Left ventricle myocardium inferior (tissue), 1 donor: Measurements from ENCODE around the gene TEDC2. TPM values are rescaled to one million over a fixed set of nuclear protein-coding genes. Genes with fewer than 3 reads are reported as not detected.
"Not testable (repeated sequence)": the region's sequence is repeated elsewhere in the genome, so short reads cannot be mapped to it uniquely, and the experiment has no call there.

Experiments used
- DNase-seq: peaks from one replicate; pipeline ENCODE4 v3.0.0-alpha.2; 2020
- H3K27ac ChIP-seq: fragments of 200-600 bp; replicated peaks from 2 replicates; pipeline ENCODE4 v1.8.0; 2021
- H3K27me3 ChIP-seq: fragments of 200-600 bp; 2 replicates; pipeline ENCODE4 v1.8.0; 2021; ENCODE audit warnings: low read depth
- H3K36me3 ChIP-seq: fragments of 200-600 bp; 2 replicates; pipeline ENCODE4 v1.8.0; 2021
- H3K4me1 ChIP-seq: fragments of 200-600 bp; 2 replicates; pipeline ENCODE4 v1.8.0; 2021
- H3K4me3 ChIP-seq: fragments of 200-600 bp; 2 replicates; pipeline ENCODE4 v1.8.0; 2021; ENCODE audit warnings: mild to moderate bottlenecking, moderate library complexity
- H3K9me3 ChIP-seq: fragments of 200-600 bp; replicated peaks from 2 replicates; pipeline ENCODE4 v1.8.0; 2021
- intact Hi-C: fragments of 100-400 bp; cut with micrococcal nuclease; formaldehyde crosslinking; loops from one replicate; pipeline ENCODE4 v1.11.0; 2022
- total RNA-seq: library from RNA; stranded (reverse); fragmentation: NEBNext Ultra II Directional; extraction: Animal tissue kit (Norgen Biotek cat#: 25700); gene quantifications from one replicate; pipeline ENCODE4 v1.2.1, GENCODE V29; 2021
- TF ChIP-seq, protein P1 (sequence below): fragments of 200-600 bp; IDR thresholded peaks from 2 replicates; pipeline ENCODE4 v1.8.0; 2021; ENCODE audit warnings: antibody characterized with exemption, mild to moderate bottlenecking, borderline replicate concordance
- donor health status: DM: no; HTN: yes; CAD: no; lungs with severe emphysema.

Gene TEDC2
- total RNA-seq, 1 donor from 2014 or later: 1.3 TPM

DNA sequence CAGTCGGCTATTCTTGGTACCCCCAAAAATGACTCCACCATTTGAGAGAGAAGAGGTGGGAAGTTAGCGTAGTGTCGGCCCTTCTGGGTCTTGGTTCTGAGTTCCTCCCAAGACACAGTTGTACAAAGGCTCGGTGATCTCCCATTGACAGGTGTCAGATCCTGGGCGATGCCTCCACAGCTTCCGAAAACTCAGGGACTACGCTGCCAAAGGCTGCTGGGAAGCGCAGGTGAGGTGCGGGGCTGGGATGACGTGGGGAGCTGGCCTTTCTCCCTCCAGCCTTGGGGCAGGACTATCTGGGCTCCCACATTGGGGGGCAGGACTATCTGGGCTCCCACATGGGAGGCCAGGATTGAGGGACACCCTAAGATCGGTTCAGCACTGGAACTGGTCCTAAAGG lies 20.3 kb upstream of the TEDC2 start:
- H3K36me3 ChIP-seq: peaks cover 12% of the 10 kb centered on the region

DNA sequence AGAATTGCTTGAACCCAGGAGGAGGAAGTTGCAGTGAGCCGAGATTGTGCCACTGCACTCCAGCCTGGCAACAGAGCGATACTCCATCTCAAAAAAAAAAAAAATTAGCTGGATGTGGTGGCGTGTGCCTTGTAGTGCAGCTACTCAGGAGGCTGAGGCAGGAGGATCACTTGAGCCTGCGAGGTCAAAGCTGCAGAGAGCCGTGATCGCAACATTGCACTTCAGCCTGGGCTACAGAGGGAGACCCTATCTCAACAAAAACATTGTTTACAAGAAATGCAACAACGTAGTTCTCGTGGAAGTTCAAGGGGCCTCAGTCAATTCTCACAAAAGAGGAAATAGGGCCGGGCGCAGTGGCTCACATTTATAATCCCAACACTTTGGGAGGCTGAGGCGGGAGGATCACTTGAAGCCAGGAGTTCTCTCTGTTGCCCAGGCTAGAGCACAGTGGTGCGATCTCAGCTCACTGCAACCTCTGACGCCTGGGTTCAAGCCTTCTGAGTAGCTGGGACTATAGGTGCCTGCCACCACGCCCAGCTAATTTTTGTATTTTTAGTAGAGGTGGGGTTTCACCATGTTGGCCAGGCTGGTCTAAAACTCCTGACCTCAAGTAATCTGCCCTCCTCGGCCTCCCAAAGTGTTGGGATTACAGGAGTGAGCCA lies 18.6 kb upstream of the TEDC2 start:
- H3K9me3 ChIP-seq, intact Hi-C loops, H3K4me1 ChIP-seq, DNase-seq, H3K4me3 ChIP-seq, H3K27me3 ChIP-seq, H3K27ac ChIP-seq: not testable (repeated sequence)
- peaks cover 20% of the 10 kb centered on the region for H3K36me3 ChIP-seq

More for the DNA sequence above, 20.3 kb upstream of the TEDC2 start:
- intact Hi-C loops: loop anchor here (10.0 kb wide), 1 partner anchor 105 kb away; no protein-coding TSS in a partner anchor
- no peaks in the 10 kb centered on the region for H3K27me3 ChIP-seq
- DNase-seq: no peak
- no peak overlapping the region for H3K27ac ChIP-seq
- TF ChIP-seq, protein P1, sequence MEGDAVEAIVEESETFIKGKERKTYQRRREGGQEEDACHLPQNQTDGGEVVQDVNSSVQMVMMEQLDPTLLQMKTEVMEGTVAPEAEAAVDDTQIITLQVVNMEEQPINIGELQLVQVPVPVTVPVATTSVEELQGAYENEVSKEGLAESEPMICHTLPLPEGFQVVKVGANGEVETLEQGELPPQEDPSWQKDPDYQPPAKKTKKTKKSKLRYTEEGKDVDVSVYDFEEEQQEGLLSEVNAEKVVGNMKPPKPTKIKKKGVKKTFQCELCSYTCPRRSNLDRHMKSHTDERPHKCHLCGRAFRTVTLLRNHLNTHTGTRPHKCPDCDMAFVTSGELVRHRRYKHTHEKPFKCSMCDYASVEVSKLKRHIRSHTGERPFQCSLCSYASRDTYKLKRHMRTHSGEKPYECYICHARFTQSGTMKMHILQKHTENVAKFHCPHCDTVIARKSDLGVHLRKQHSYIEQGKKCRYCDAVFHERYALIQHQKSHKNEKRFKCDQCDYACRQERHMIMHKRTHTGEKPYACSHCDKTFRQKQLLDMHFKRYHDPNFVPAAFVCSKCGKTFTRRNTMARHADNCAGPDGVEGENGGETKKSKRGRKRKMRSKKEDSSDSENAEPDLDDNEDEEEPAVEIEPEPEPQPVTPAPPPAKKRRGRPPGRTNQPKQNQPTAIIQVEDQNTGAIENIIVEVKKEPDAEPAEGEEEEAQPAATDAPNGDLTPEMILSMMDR: no peak
- no peaks in the 10 kb centered on the region for H3K9me3 ChIP-seq
- no peaks in the 10 kb centered on the region for H3K4me1 ChIP-seq
- no peak overlapping the region for H3K4me3 ChIP-seq

DNA sequence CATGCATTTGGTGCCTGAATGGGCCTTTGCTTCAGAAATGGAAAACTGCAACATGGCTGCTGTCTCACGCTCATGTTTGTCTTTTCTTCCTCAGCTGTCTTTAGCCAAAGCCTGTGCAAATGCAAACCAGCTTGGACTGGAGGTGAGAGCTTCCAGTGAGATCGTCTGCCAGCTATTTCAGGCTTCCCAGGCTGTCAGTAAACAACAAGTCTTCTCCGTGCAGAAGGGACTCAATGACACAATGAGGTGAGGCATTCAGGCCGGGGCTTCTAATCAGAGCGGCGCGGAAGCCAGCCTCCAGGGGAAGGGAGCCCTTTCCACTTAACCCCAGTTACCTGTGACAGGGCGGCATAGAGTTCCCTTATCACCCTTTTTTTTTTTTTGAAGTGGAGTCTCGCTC lies 16.4 kb upstream of the TEDC2 start:
- H3K27ac ChIP-seq: no peak overlapping the region
- no peaks in the 10 kb centered on the region for H3K4me1 ChIP-seq
- no peaks in the 10 kb centered on the region for H3K27me3 ChIP-seq
- H3K9me3 ChIP-seq: no peaks in the 10 kb centered on the region
- H3K36me3 ChIP-seq: peaks cover 23% of the 10 kb centered on the region
- H3K4me3 ChIP-seq: no peak overlapping the region
- no peak for DNase-seq
- TF ChIP-seq, protein P1: no peak
- intact Hi-C loops: no loop called here

DNA sequence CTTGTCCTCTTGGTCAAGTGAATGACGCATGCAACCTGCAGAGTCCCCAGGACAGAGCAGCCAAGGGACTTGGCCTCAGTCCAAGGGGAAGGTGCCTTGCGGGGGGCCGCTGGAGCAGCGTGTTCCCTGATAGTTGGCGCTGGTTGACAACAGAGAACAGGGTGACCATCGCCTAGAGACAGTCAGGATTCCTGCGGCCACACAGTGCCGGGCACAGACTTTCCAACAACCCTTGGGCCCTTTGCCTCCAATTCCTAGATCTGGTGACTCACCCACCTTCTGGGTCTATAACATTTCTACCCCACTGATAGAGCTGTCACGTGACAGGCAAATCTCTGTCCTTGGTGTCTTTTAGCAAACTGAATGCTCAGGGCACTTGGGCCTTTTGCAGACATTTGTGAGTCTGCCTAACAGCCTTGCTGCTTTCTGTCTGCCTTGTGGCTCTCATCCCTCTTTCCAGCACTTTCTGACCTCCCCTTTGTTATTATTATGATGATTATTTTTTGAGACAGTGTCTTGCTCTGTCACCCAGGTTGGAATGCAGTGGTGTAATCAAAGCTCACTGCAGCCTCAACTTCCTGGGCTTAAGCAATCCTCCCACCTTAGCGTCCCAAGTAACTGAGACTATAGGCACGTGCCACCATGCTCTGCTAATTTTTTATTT lies 11.9 kb upstream of the TEDC2 start:
- peaks cover 23% of the 10 kb centered on the region for H3K36me3 ChIP-seq
- H3K27ac ChIP-seq: no peak overlapping the region
- no peaks in the 10 kb centered on the region for H3K4me1 ChIP-seq
- no peaks in the 10 kb centered on the region for H3K27me3 ChIP-seq
- TF ChIP-seq, protein P1: no peak
- DNase-seq: no peak
- intact Hi-C loops: no loop called here
- H3K9me3 ChIP-seq: no peaks in the 10 kb centered on the region
- H3K4me3 ChIP-seq: no peak overlapping the region

DNA sequence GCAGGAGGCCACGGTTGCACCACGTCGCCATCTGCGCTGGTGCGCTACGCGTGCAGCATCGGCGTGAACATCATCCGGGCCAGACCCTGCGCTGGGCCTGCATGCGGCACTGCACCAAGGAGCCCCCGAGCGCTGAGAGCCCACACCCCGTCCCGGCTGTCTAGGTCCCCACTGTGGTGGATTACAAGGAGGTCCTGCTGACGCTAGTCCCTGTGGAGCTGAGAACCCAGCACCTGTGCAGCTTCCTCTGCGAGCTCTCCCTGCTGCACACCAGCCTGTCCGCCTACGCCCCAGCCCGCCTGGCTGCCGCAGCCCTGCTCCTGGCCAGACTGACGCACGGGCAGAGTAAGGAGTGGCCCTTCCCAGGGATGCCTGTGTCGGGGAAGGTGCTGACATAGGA lies 10.8 kb upstream of the TEDC2 start:
- no peaks in the 10 kb centered on the region for H3K4me1 ChIP-seq
- no peak overlapping the region for H3K4me3 ChIP-seq
- no peak for DNase-seq
- TF ChIP-seq, protein P1: no peak
- H3K9me3 ChIP-seq: no peaks in the 10 kb centered on the region
- intact Hi-C loops: no loop called here
- no peaks in the 10 kb centered on the region for H3K27me3 ChIP-seq
- H3K27ac ChIP-seq: no peak overlapping the region
- H3K36me3 ChIP-seq: peaks cover 30% of the 10 kb centered on the region

DNA sequence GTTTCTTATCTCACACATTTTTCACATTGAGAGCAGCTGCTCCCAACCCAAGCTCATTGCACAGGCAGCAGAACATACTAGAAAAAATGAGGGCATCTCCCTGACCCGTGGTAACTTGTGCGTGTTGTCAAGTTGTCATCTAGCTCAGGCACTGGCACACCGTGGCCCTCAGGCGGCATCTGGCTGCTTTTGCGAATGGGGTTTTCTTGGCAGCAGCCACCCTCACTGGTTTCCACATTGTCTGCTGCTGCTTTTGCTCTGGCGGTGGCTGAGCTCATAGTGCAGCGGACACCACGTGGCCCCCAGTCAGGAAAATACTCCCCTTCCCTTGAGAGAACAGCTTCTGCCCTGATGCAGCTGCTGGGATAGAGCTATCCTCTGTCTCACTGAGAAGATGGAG lies 9.4 kb upstream of the TEDC2 start:
- peaks cover 19% of the 10 kb centered on the region for H3K36me3 ChIP-seq
- no peaks in the 10 kb centered on the region for H3K9me3 ChIP-seq
- intact Hi-C loops: no loop called here
- no peaks in the 10 kb centered on the region for H3K4me1 ChIP-seq
- no peak for DNase-seq
- H3K4me3 ChIP-seq: no peak overlapping the region
- TF ChIP-seq, protein P1: no peak
- no peaks in the 10 kb centered on the region for H3K27me3 ChIP-seq
- H3K27ac ChIP-seq: no peak overlapping the region
